ENCODE measurements around the gene MUC5B.

Gene MUC5B

GRCh38 chr11:1285316-1285744 lies 62.5 kb downstream of the MUC5B start:
- DNase-seq = no peak
- Mint-ChIP-seq H3K27ac (no peak overlapping the region), H3K27me3 (no peaks in the 10 kb centered on the region), H3K4me1 (ENCODE audit: low read depth) (no peaks in the 10 kb centered on the region), H3K9me3 (no peaks in the 10 kb centered on the region), H3K36me3 (ENCODE audit: low read depth) (peaks cover 82% of the 10 kb centered on the region), H3K4me3 (no peak overlapping the region)

- Mint-ChIP-seq H3K4me3 (no peak overlapping the region), H3K27me3 (no peaks in the 10 kb centered on the region), H3K9me3 (no peaks in the 10 kb centered on the region), H3K27ac (no peak overlapping the region), H3K36me3 (ENCODE audit: low read depth) (peaks cover 84% of the 10 kb centered on the region), H3K4me1 (ENCODE audit: low read depth) (no peaks in the 10 kb centered on the region)
- no peak for DNase-seq
Observed at GRCh38 chr11:1285876-1286275, 63.0 kb downstream of the MUC5B start.

DNA sequence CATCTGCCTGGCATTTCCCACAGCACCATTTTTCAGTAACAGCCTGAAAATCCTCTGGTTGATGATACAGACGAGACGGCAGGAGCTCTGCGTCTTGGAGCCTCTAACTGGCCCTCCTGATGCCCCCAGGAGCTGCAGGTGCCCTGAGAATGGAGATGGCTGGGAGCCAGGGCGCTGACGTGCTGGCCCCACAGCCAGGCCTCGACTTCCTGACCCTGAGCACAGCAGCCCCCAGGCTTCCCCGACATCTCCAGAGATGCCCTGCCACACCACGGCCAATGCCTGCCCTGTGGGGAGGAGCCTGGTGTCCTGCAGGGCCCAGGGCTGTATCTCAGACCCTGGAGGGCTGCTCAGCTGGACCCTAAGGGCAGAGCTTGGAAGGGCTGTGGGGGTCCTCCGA lies 65.1 kb downstream of the MUC5B start:
- Mint-ChIP-seq H3K27me3 (no peaks in the 10 kb centered on the region), H3K9me3 (no peaks in the 10 kb centered on the region), H3K36me3 (ENCODE audit: low read depth) (peaks cover 81% of the 10 kb centered on the region), H3K4me1 (ENCODE audit: low read depth) (no peaks in the 10 kb centered on the region), H3K27ac (no peak overlapping the region), H3K4me3 (no peak overlapping the region)
- no peak for DNase-seq

GRCh38 chr11:1288426-1289151 lies 65.7 kb downstream of the MUC5B start:
- Mint-ChIP-seq H3K36me3 (ENCODE audit: low read depth) (peaks cover 77% of the 10 kb centered on the region), H3K9me3 (no peaks in the 10 kb centered on the region), H3K4me3 (no peak overlapping the region), H3K4me1 (ENCODE audit: low read depth) (no peaks in the 10 kb centered on the region), H3K27me3 (no peaks in the 10 kb centered on the region), H3K27ac (no peak overlapping the region)
- no peak for DNase-seq

- no peak for DNase-seq
- Mint-ChIP-seq H3K27ac (no peak overlapping the region), H3K4me3 (no peak overlapping the region), H3K27me3 (no peaks in the 10 kb centered on the region), H3K4me1 (ENCODE audit: low read depth) (no peaks in the 10 kb centered on the region), H3K36me3 (ENCODE audit: low read depth) (peaks cover 76% of the 10 kb centered on the region), H3K9me3 (no peaks in the 10 kb centered on the region)
Observed at GRCh38 chr11:1289211-1289935, 66.5 kb downstream of the MUC5B start.

DNA sequence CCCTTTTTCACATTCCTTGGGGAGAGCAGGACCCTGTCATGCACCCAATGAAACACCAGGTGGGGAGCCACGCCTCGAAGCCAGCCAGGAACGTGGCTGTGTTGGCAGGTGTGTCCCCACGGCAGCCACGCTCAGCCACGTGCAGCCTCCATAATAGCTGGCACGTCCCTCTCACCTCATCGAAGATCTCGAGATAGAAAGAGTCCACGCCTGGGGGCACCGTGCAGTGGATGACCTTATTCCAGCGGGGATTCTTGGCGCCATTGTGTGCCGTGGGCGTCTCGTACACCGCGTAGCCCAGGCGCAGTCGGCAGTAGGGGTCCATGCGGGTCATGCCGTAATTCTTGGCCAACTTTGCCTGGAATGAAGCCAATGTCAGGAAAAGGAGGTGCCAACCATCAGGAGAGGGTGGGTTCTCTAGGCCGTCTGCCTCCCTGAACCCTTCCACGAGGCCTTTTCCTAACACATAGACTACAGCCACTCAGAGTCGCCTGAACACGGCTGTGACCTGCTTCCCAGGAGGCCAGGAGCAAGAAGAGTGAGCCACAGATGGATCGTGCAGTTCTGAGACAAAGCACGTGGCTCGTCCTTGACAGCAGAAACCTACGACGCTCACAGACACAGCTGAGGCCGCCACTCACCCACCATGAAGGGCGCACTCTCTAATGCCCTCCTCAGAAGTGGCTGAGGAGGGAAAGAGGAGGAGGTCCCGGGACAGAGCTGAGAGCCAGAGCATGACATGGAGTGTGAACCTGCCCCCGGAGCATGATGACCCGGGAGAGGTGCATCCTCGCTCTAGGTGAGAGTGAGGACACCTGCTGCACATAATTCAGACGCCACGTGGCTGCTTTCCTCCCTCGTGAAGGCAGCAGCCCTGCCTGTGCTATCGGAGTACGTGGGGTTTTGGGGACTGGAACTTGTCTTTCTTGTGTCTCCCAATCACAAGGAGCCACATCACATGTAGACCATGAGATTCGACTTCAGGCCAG lies 67.5 kb downstream of the MUC5B start:
- peaks cover 69% of the 10 kb centered on the region for H3K36me3 Mint-ChIP-seq (ENCODE audit: low read depth)
- H3K9me3 Mint-ChIP-seq = no peaks in the 10 kb centered on the region
- H3K4me1 Mint-ChIP-seq (ENCODE audit: low read depth) = no peaks in the 10 kb centered on the region
- DNase-seq = no peak
- H3K27me3 Mint-ChIP-seq = no peaks in the 10 kb centered on the region
- H3K4me3 Mint-ChIP-seq = no peak overlapping the region
- peak overlapping the region; percentile 5 for H3K27ac Mint-ChIP-seq

DNA sequence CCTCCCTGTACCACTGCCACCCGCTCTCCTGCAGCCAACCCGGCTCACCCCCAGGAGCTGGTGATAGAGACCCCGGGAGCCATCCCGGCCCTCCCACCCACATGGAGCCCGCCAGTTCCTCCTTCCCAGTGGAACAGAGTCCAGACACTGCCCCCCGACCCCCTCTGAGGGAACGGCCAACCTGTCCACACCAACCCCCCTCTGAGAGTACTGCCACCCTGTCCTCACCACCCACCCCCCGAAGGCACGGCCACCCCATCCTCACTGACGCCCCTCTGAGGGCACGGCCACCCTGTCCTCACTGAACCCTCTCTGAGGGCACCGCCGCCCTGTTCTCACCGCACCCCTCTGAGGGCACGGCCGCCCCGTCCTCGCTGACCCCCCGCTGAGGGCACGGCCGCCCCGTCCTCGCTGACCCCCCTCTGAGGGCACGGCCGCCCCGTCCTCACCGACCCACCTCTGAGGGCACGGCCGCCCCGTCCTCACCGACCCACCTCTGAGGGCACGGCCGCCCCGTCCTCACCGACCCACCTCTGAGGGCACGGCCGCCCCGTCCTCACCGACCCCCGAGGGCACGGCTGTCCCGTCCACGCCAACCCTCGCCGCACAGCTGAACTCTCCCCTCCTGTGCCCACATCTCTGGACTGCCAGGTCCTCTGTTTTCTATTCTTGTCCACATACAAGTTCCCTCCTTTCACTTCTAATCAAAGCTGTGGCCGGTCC lies 68.6 kb downstream of the MUC5B start:
- H3K27ac Mint-ChIP-seq = no peak overlapping the region
- H3K27me3 Mint-ChIP-seq = no peaks in the 10 kb centered on the region
- DNase-seq = no peak
- H3K4me1 Mint-ChIP-seq (ENCODE audit: low read depth) = no peaks in the 10 kb centered on the region
- peaks cover 63% of the 10 kb centered on the region for H3K36me3 Mint-ChIP-seq (ENCODE audit: low read depth)
- no peak overlapping the region for H3K4me3 Mint-ChIP-seq
- H3K9me3 Mint-ChIP-seq = no peaks in the 10 kb centered on the region

GRCh38 chr11:1292018-1292643 lies 69.3 kb downstream of the MUC5B start:
- Mint-ChIP-seq H3K4me3 (no peak overlapping the region), H3K9me3 (no peaks in the 10 kb centered on the region), H3K27me3 (no peaks in the 10 kb centered on the region), H3K27ac (no peak overlapping the region), H3K4me1 (ENCODE audit: low read depth) (no peaks in the 10 kb centered on the region), H3K36me3 (ENCODE audit: low read depth) (peaks cover 56% of the 10 kb centered on the region)
- DNase-seq = no peak

DNA sequence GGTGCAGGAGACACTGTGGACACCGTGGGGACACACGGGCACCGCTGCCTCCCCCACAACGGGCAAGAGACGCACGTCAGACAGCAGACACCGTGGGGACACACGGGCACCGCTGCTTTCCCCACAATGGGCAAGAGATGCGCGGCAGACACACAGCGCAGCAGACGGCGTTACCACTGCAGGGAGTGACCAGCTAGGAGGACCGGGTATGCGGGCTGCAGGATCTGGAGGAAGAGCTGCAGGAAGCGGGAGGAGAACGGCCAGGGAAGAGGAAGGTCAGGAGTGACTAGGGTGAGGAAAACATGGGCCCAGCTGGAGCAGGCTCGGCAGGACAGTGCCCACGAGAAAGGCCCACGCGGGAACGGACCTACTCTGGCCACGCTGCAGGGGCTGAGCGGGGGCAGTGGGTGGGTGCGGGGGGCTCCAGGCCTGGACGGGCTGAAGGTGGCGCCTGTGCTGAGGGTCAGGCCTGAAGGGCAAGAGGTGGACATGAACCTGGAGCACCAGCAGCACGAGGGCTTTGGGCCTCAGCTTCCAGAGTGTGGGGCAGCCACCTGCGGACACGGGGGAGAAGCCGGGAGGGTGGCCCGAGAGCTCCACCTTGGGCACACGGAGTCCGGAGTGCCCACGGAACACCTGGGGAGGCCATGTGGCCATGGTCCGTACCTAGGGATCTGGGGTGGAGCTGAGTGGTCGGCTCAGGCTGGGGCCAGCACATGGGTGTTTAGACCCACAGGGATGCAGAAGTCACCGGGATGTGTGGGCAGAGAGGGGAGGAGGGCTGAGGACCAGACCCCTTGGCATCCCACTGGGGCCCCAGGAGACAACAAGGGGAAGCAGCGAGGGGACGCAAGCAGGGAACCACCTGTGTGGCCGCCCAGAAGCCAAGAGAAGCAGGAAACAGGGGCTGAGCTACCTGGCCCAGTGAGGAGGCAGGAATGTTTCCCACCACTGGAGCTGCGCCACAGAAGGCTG lies 70.1 kb downstream of the MUC5B start:
- Mint-ChIP-seq H3K36me3 (ENCODE audit: low read depth) (peaks cover 56% of the 10 kb centered on the region), H3K4me3 (no peak overlapping the region), H3K27me3 (no peaks in the 10 kb centered on the region), H3K27ac (no peak overlapping the region), H3K9me3 (no peaks in the 10 kb centered on the region), H3K4me1 (ENCODE audit: low read depth) (peaks cover under 1% of the 10 kb centered on the region)
- DNase-seq = no peak

DNA sequence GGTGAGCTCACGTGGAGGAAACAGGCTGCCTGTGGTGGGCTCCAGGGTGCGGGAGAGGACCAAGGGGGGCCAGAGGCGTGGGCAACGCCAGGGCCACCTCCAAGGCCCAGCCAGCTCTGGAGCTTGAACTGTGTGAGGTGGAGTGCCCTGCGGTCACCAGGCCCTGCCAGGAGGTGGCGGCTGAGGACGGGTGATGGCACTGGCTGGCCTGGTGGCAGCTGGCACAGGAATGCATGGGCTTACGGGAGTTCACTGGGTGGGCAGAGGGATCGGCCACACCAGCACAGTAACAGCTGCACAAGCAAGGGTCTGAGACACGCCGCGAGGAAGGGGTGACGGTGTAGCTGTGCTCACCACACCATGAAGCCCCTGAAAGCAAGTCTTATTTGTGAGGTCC lies 70.8 kb downstream of the MUC5B start:
- no peaks in the 10 kb centered on the region for H3K9me3 Mint-ChIP-seq
- H3K36me3 Mint-ChIP-seq (ENCODE audit: low read depth) = peaks cover 56% of the 10 kb centered on the region
- DNase-seq = no peak
- peaks cover 3% of the 10 kb centered on the region for H3K4me1 Mint-ChIP-seq (ENCODE audit: low read depth)
- no peaks in the 10 kb centered on the region for H3K27me3 Mint-ChIP-seq
- H3K4me3 Mint-ChIP-seq = no peak overlapping the region
- H3K27ac Mint-ChIP-seq = no peak overlapping the region

DNA sequence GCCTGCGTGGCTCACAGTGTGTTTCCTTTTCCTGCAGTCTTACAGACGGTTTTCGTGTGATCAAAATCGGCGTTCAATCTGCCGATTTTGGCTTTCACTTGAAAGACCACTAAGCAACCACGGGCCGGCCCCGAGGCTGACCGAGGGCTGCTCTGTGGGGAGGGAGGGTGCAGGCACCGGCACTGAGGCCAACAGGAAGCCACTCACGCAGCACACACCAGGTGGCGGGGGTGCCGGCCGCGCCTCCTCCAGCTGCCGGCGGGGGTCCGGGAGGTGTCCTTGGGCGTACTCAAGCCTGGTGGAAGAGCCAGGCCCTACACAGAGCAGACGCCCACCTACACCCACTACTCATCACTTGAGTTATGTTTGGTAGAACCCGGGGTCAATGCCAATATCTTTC lies 72.2 kb downstream of the MUC5B start:
- DNase-seq = no peak
- Mint-ChIP-seq H3K36me3 (ENCODE audit: low read depth) (peaks cover 51% of the 10 kb centered on the region), H3K27me3 (no peaks in the 10 kb centered on the region), H3K4me1 (ENCODE audit: low read depth) (peaks cover 4% of the 10 kb centered on the region), H3K27ac (no peak overlapping the region), H3K9me3 (no peaks in the 10 kb centered on the region), H3K4me3 (no peak overlapping the region)

DNA sequence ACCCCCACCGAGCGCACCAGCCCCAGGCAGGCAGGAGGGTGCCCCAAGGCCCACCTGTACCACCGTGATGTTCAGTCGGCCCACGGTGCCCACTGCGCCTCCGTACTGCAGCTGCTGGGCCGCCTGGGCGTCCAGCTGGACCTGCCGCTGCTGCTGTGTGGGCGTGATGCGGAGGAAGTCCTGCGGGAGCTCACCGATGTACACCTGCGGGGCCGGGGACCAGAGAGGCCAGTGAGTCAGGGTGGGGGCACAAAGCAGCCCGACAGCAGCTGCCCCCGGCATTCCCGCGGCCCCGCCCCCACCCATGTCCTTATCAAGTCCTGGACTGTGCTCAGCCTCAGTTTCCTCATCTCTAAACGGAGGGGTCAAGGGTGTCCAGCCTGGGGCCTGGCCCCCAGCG lies 72.7 kb downstream of the MUC5B start:
- no peaks in the 10 kb centered on the region for H3K9me3 Mint-ChIP-seq
- no peak overlapping the region for H3K27ac Mint-ChIP-seq

DNA sequence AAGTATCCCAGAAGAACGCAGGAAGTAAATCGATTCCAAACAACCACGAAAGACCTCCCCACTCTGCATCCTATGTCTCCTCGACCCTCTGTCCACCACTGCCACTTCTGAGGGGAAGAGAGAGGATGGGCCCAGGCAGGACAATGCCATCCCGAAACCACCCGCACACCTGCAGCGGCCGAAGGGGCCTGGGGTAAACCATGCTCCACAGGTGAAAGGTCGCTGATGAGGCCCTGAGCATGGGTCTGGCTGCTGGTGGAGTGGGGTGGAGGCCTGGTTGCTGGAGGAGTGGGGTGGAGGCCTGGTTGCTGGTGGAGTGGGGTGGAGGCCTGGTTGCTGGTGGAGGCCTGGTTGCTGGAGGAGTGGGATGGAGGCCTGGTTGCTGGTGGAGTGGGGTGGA lies 73.4 kb downstream of the MUC5B start:
- no peak overlapping the region for H3K4me3 Mint-ChIP-seq
- H3K9me3 Mint-ChIP-seq = no peaks in the 10 kb centered on the region
- H3K36me3 Mint-ChIP-seq (ENCODE audit: low read depth) = peaks cover 49% of the 10 kb centered on the region
- DNase-seq = no peak
- peaks cover 9% of the 10 kb centered on the region for H3K4me1 Mint-ChIP-seq (ENCODE audit: low read depth)
- H3K27ac Mint-ChIP-seq = no peak overlapping the region
- no peaks in the 10 kb centered on the region for H3K27me3 Mint-ChIP-seq

More for the DNA sequence above, 72.7 kb downstream of the MUC5B start:
- DNase-seq = no peak
- peaks cover 51% of the 10 kb centered on the region for H3K36me3 Mint-ChIP-seq (ENCODE audit: low read depth)
- H3K27me3 Mint-ChIP-seq = no peaks in the 10 kb centered on the region
- peaks cover 9% of the 10 kb centered on the region for H3K4me1 Mint-ChIP-seq (ENCODE audit: low read depth)
- no peak overlapping the region for H3K4me3 Mint-ChIP-seq

All from activated T-cell treated with anti-CD3 and anti-CD28 coated beads, Interleukin-2, amount 50 U/mL, for 24 hours (primary cell).